GM13976 (cell line): ENCODE results near the gene OLA1.

ENCODE experiments used
- DNase-seq: peaks from one replicate; pipeline ENCODE4 v3.0.0; 2012; ENCODE audit warnings: low spot score
- CTCF ChIP-seq: IDR thresholded peaks from 2 replicates; pipeline ENCODE4 v1.5.1; 2012; ENCODE audit warnings: borderline replicate concordance, mild to moderate bottlenecking; ENCODE audit not compliant: insufficient read depth; ENCODE audit errors: extremely low read depth, missing control alignments, control extremely low read depth
- in situ Hi-C: fragments of 300-500 bp; cut with MboI; formaldehyde crosslinking; loops from one replicate; pipeline ENCODE4 v1.12.0; 2022; ENCODE audit warnings: low sequenced_read_pairs, mixed read lengths, inconsistent platforms; ENCODE audit not compliant: unreplicated experiment

OLA1 gene

GRCh38 chr2:174035981-174036742, 212.2 kb downstream of the OLA1 start:
- in situ Hi-C loops = loop anchor here (25.0 kb wide), 1 partner anchor 624 kb away; no protein-coding TSS in a partner anchor
- no peak for DNase-seq
- TF ChIP-seq CTCF = no peak

GRCh38 chr2:174035117-174035635, 213.2 kb downstream of the OLA1 start:
- in situ Hi-C loops = loop anchor here (25.0 kb wide), 1 partner anchor 623 kb away; no protein-coding TSS in a partner anchor
- no peak for DNase-seq
- no peak for TF ChIP-seq CTCF

- in situ Hi-C loops = loop anchor here (25.0 kb wide), 1 partner anchor 621 kb away; no protein-coding TSS in a partner anchor
- TF ChIP-seq CTCF = no peak
- DNase-seq = no peak
Observed at GRCh38 chr2:174033163-174033550, 215.2 kb downstream of the OLA1 start.

GRCh38 chr2:174031226-174031625, 217.1 kb downstream of the OLA1 start:
- no peak for DNase-seq
- TF ChIP-seq CTCF = no peak
- in situ Hi-C loops = loop anchor here (25.0 kb wide), 1 partner anchor 619 kb away; no protein-coding TSS in a partner anchor

- no peak for DNase-seq
- in situ Hi-C loops = loop anchor here (25.0 kb wide), 1 partner anchor 617 kb away; no protein-coding TSS in a partner anchor
- no peak for TF ChIP-seq CTCF
Observed at GRCh38 chr2:174028935-174029334, 219.4 kb downstream of the OLA1 start.

GRCh38 chr2:174027956-174028355, 220.4 kb downstream of the OLA1 start:
- no peak for TF ChIP-seq CTCF
- no peak for DNase-seq
- in situ Hi-C loops = loop anchor here (25.0 kb wide), 1 partner anchor 616 kb away; no protein-coding TSS in a partner anchor
